Loucy (cell line): ENCODE data around the gene ADGRG7.

Experiments used
- H2AFZ ChIP-seq: fragments of 200-600 bp; sonication (generic); 2 replicates; pipeline ENCODE4 v1.6.0; 2016; ENCODE audit warnings: antibody characterized with exemption, mild to moderate bottlenecking, low read length, moderate library complexity
- H3F3A ChIP-seq: fragments of 200-600 bp; 2 replicates; pipeline ENCODE4 v1.6.0; 2016; ENCODE audit warnings: antibody characterized with exemption, low read depth, mild to moderate bottlenecking
- H3K27me3 ChIP-seq: fragments of 200-600 bp; sonication (generic); 2 replicates; pipeline ENCODE4 v1.6.1; 2014; ENCODE audit warnings: low read length, mild to moderate bottlenecking; ENCODE audit not compliant: insufficient read depth, poor library complexity, severe bottlenecking
- H3K36me3 ChIP-seq: fragments of 200-600 bp; sonication (generic); 2 replicates; pipeline ENCODE4 v1.6.1; 2016; ENCODE audit warnings: low read length; ENCODE audit not compliant: insufficient read depth
- H3K4me1 ChIP-seq: fragments of 200-600 bp; sonication (generic); 2 replicates; pipeline ENCODE4 v1.5.1; 2014; ENCODE audit warnings: low read length, mild to moderate bottlenecking; ENCODE audit not compliant: insufficient read depth, poor library complexity, severe bottlenecking
- H3K4me2 ChIP-seq: fragments of 200-600 bp; sonication (generic); 2 replicates; pipeline ENCODE4 v1.6.0; 2014; ENCODE audit warnings: antibody characterized with exemption, low read length, low read depth, mild to moderate bottlenecking; ENCODE audit not compliant: poor library complexity, severe bottlenecking
- H3K4me3 ChIP-seq: fragments of 200-600 bp; sonication (generic); 2 replicates; pipeline ENCODE4 v1.5.1; 2014; ENCODE audit warnings: low read length, mild to moderate bottlenecking, mixed read lengths; ENCODE audit not compliant: poor library complexity, severe bottlenecking
- H3K79me2 ChIP-seq: fragments of 200-600 bp; sonication (generic); 2 replicates; pipeline ENCODE4 v1.6.1; 2014; ENCODE audit warnings: low read length; ENCODE audit not compliant: insufficient read depth
- H3K9ac ChIP-seq: fragments of 200-600 bp; sonication (generic); 2 replicates; pipeline ENCODE4 v1.6.0; 2014; ENCODE audit warnings: mild to moderate bottlenecking, low read depth, low read length, moderate library complexity; ENCODE audit not compliant: poor library complexity, severe bottlenecking
- H3K9me2 ChIP-seq: fragments of 200-600 bp; sonication (generic); replicated peaks from 2 replicates; pipeline ENCODE4 v1.6.1; 2016; ENCODE audit warnings: low read depth, low read length, mixed read lengths
- H3K9me3 ChIP-seq: fragments of 200-600 bp; sonication (generic); 2 replicates; pipeline ENCODE4 v1.6.1; 2014; ENCODE audit warnings: mild to moderate bottlenecking, antibody characterized with exemption, low read length, low read depth; ENCODE audit not compliant: insufficient read depth
- H4K20me1 ChIP-seq: fragments of 200-600 bp; sonication (generic); 2 replicates; pipeline ENCODE4 v1.6.0; 2014; ENCODE audit warnings: antibody characterized with exemption, low read length, mild to moderate bottlenecking; ENCODE audit not compliant: insufficient read depth, poor library complexity, severe bottlenecking
- EZH2phosphoT487 ChIP-seq: fragments of 200-600 bp; IDR thresholded peaks from 2 replicates; pipeline ENCODE4 v1.6.1; 2018; ENCODE audit warnings: antibody characterized with exemption, mild to moderate bottlenecking, moderate library complexity, borderline replicate concordance
- TF ChIP-seq, protein P1 (sequence below): fragments of 200-600 bp; sonication (generic); conservative IDR thresholded peaks from 2 replicates; pipeline ENCODE4 v1.5.1; 2014; ENCODE audit warnings: mild to moderate bottlenecking, antibody characterized with exemption, low read length

ADGRG7 gene

GRCh38 chr3:100590114-100590839, 19.1 kb upstream of the ADGRG7 start:
- H3K27me3 ChIP-seq = no peaks in the 10 kb centered on the region
- H3K9me3 ChIP-seq = no peaks in the 10 kb centered on the region
- H3F3A ChIP-seq = no peaks in the 10 kb centered on the region
- H3K4me3 ChIP-seq = peak overlapping the region; percentile 24
- H3K9me2 ChIP-seq = no peaks in the 10 kb centered on the region
- no peaks in the 10 kb centered on the region for H4K20me1 ChIP-seq
- H3K36me3 ChIP-seq = no peaks in the 10 kb centered on the region
- TF ChIP-seq, protein P1, sequence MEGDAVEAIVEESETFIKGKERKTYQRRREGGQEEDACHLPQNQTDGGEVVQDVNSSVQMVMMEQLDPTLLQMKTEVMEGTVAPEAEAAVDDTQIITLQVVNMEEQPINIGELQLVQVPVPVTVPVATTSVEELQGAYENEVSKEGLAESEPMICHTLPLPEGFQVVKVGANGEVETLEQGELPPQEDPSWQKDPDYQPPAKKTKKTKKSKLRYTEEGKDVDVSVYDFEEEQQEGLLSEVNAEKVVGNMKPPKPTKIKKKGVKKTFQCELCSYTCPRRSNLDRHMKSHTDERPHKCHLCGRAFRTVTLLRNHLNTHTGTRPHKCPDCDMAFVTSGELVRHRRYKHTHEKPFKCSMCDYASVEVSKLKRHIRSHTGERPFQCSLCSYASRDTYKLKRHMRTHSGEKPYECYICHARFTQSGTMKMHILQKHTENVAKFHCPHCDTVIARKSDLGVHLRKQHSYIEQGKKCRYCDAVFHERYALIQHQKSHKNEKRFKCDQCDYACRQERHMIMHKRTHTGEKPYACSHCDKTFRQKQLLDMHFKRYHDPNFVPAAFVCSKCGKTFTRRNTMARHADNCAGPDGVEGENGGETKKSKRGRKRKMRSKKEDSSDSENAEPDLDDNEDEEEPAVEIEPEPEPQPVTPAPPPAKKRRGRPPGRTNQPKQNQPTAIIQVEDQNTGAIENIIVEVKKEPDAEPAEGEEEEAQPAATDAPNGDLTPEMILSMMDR = peak; percentile 94
- TF ChIP-seq EZH2phosphoT487 = no peak
- H3K4me1 ChIP-seq = no peaks in the 10 kb centered on the region
- no peak overlapping the region for H3K9ac ChIP-seq
- H3K79me2 ChIP-seq = no peaks in the 10 kb centered on the region
- H2AFZ ChIP-seq = peak overlapping the region; percentile 35
- H3K4me2 ChIP-seq = peak overlapping the region; percentile 48

GRCh38 chr3:100590840-100591147, 18.6 kb upstream of the ADGRG7 start:
- Histone ChIP-seq H3K9me2 (no peaks in the 10 kb centered on the region), H3K27me3 (no peaks in the 10 kb centered on the region), H3F3A (no peaks in the 10 kb centered on the region), H3K9me3 (no peaks in the 10 kb centered on the region), H3K4me2 (no peak overlapping the region), H2AFZ (no peak overlapping the region), H3K4me1 (no peaks in the 10 kb centered on the region), H3K79me2 (no peaks in the 10 kb centered on the region), H3K9ac (no peak overlapping the region), H4K20me1 (no peaks in the 10 kb centered on the region), H3K4me3 (no peak overlapping the region), H3K36me3 (no peaks in the 10 kb centered on the region)
- TF ChIP-seq, protein P1 = no peak
- TF ChIP-seq EZH2phosphoT487 = no peak

DNA sequence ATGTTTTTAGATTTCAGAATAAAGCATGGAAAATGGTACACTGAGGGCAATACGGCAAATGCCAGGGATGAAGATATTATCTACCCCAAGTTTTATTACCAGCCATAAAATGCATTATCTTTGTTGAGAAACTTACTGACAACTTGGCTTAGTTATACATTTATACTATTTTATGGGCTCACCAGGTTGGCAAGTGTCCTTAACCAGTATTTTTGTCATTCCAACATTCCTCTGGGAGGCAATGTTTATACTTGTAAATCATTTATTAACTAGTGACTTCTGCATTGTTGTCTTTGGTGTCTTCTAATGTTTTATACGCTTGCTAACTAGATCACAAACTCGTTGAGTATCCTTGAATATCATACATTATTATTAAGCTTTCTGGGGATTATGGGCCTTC, 18.0 kb upstream of the ADGRG7 start:
- Histone ChIP-seq H3F3A (no peaks in the 10 kb centered on the region), H3K9me2 (no peaks in the 10 kb centered on the region), H3K27me3 (no peaks in the 10 kb centered on the region), H3K4me3 (no peak overlapping the region), H3K4me2 (no peak overlapping the region), H3K9me3 (no peaks in the 10 kb centered on the region), H3K4me1 (no peaks in the 10 kb centered on the region), H4K20me1 (no peaks in the 10 kb centered on the region), H3K36me3 (no peaks in the 10 kb centered on the region), H2AFZ (no peak overlapping the region), H3K79me2 (no peaks in the 10 kb centered on the region), H3K9ac (no peak overlapping the region)
- TF ChIP-seq EZH2phosphoT487 = no peak
- TF ChIP-seq, protein P1 = no peak
